A549 treated with CpdA at 1 μM for 4 hours (cell line): Measurements from ENCODE around the gene UNC79. TPM values are rescaled to one million over a fixed set of nuclear protein-coding genes. Genes with fewer than 3 reads are reported as not detected.

Experiments
- total RNA-seq: library from RNA; stranded (reverse); fragments of 200-300 nt; extraction: Qiagen RNA extraction; gene quantifications from 5 replicates; pipeline ENCODE4 v1.2.3, GENCODE V29; 2022; ENCODE audit warnings: low read depth

The UNC79 gene
- total RNA-seq, result 0.02 TPM in 3 of 5 replicates, not detected in the others

GRCh38 chr14:93430315-93431035 is at the start of gene UNC79:
UNC79 (plus strand) TSS chr14:93430939; CDS start chr14:93431030, 91 bp downstream.

Other genes with a start within 250 kb of the UNC79 start
- gene MOAP1, start 246.0 kb upstream of the UNC79 start, total RNA-seq, result 11.1 to 15.8 TPM (median 14.2 TPM) in 5 replicates
- 35.1 to 39.9 TPM (median 39.0 TPM) in 5 replicates for gene LYSET, start 245.6 kb upstream of the UNC79 start, total RNA-seq
- gene GON7, start 223.9 kb upstream of the UNC79 start, total RNA-seq, result 13.5 to 18.5 TPM (median 15.5 TPM) in 5 replicates
- 24.8 to 38.3 TPM (median 27.8 TPM) in 5 replicates for gene UBR7, start 223.7 kb upstream of the UNC79 start, total RNA-seq
- 11.1 to 13.7 TPM (median 12.5 TPM) in 5 replicates for gene BTBD7, start 97.9 kb upstream of the UNC79 start, total RNA-seq
- gene COX8C, start 83.8 kb upstream of the UNC79 start, total RNA-seq, result not detected in 5 replicates